ENCODE data around the gene HEY2. TPM values are rescaled to one million over a fixed set of nuclear protein-coding genes. Genes with fewer than 3 reads are reported as not detected.
"Not testable (repeated sequence)": the region's sequence is repeated elsewhere in the genome, so short reads cannot be mapped to it uniquely, and the experiment has no call there.

HEY2 gene
- total RNA-seq = 0.24 TPM
- polyA plus RNA-seq = 2.8 TPM
- long read RNA-seq, donor 1 = 0 reads
- long read RNA-seq, donor 2 = 0 reads
- long read RNA-seq, donor 3 = 0 reads
- long read RNA-seq, donor 4 = 0 reads
- long read RNA-seq, donor 5, partial matches to known transcripts = 0 of 2 reads
- long read RNA-seq, donor 5, other reads (novel, unspliced or antisense) = 0 of 2 reads
- long read RNA-seq, donor 6 = 0 reads
- long read RNA-seq, donor 7, partial matches to known transcripts = 0 of 1 reads
- long read RNA-seq, donor 7, other reads (novel, unspliced or antisense) = 0 of 1 reads
- long read RNA-seq, donor 8 = 0 reads
- long read RNA-seq, donor 9, partial matches to known transcripts = 0 of 1 reads
- long read RNA-seq, donor 9, other reads (novel, unspliced or antisense) = 0 of 1 reads
- long read RNA-seq, donor 10 = 0 reads

- no peaks in the 10 kb centered on the region for H3K36me3 ChIP-seq (ENCODE audit: control insufficient read depth in 2 of 2, insufficient read depth in 2 of 2, low read length in 1 of 2)
- H3K27me3 ChIP-seq (ENCODE audit: control insufficient read depth in 2 of 2, insufficient read depth in 1 of 2, low read length in 1 of 2) = peaks cover 67 to 75% of the 10 kb centered on the region in 2 donors
- DNase-seq (ENCODE audit: low read depth in 6 of 9, low spot score in 9 of 9) = peak in 5 of 9 donors; percentile 60 to 79 (median 68)
- H3K27ac ChIP-seq (ENCODE audit: low read depth in 1 of 2, low read length in 1 of 2) = no peak within 1 kb of the TSS
- WGBS = under 1% methylated on average over 95 of the region's 95 CpGs
- no peaks in the 10 kb centered on the region for H3K9me3 ChIP-seq (ENCODE audit: control insufficient read depth in 2 of 2, insufficient read depth in 1 of 2, low read length in 1 of 2)
- peak within 1 kb of the TSS; percentile 47 to 69 for H3K4me3 ChIP-seq (ENCODE audit: low read length in 2 of 2)
- H3K4me1 ChIP-seq (ENCODE audit: control insufficient read depth in 2 of 2, insufficient read depth in 2 of 2, low read length in 2 of 2) = peaks cover 22 to 25% of the 10 kb centered on the region in 2 donors
Observed at GRCh38 chr6:125749173-125749864, at the start of gene HEY2. Gene HEY2 (plus strand): TSS chr6:125749632. CDS start chr6:125749777, 145 bp downstream.

- no peak for DNase-seq (ENCODE audit: low read depth in 6 of 9, low spot score in 9 of 9)
- H3K4me3 ChIP-seq (ENCODE audit: low read length in 2 of 2) = no peak overlapping the region
- no peaks in the 10 kb centered on the region for H3K27me3 ChIP-seq (ENCODE audit: control insufficient read depth in 2 of 2, insufficient read depth in 1 of 2, low read length in 1 of 2)
- H3K4me1 ChIP-seq (ENCODE audit: control insufficient read depth in 2 of 2, insufficient read depth in 2 of 2, low read length in 2 of 2) = no peaks in the 10 kb centered on the region
- H3K36me3 ChIP-seq (ENCODE audit: control insufficient read depth in 2 of 2, insufficient read depth in 2 of 2, low read length in 1 of 2) = no peaks in the 10 kb centered on the region
- 91% methylated on average over 3 of the region's 3 CpGs for WGBS
- H3K9me3 ChIP-seq (ENCODE audit: control insufficient read depth in 2 of 2, insufficient read depth in 1 of 2, low read length in 1 of 2) = no peaks in the 10 kb centered on the region
- no peak overlapping the region for H3K27ac ChIP-seq (ENCODE audit: low read depth in 1 of 2, low read length in 1 of 2)
Observed at GRCh38 chr6:125700581-125701353, 48.7 kb upstream of the HEY2 start.

- Histone ChIP-seq H3K27me3 (ENCODE audit: control insufficient read depth in 2 of 2, insufficient read depth in 1 of 2, low read length in 1 of 2) (no peaks in the 10 kb centered on the region), H3K4me3 (ENCODE audit: low read length in 2 of 2) (no peak overlapping the region), H3K9me3 (ENCODE audit: control insufficient read depth in 2 of 2, insufficient read depth in 1 of 2, low read length in 1 of 2) (no peaks in the 10 kb centered on the region), H3K4me1 (ENCODE audit: control insufficient read depth in 2 of 2, insufficient read depth in 2 of 2, low read length in 2 of 2) (no peaks in the 10 kb centered on the region), H3K36me3 (ENCODE audit: control insufficient read depth in 2 of 2, insufficient read depth in 2 of 2, low read length in 1 of 2) (no peaks in the 10 kb centered on the region), H3K27ac (ENCODE audit: low read depth in 1 of 2, low read length in 1 of 2) (no peak overlapping the region)
- WGBS = 88% methylated on average over 1 of the region's 1 CpG
- DNase-seq (ENCODE audit: low read depth in 6 of 9, low spot score in 9 of 9) = no peak
Observed at GRCh38 chr6:125701354-125701668, 48.1 kb upstream of the HEY2 start.

- not testable (repeated sequence) for H3K27me3 ChIP-seq (ENCODE audit: control insufficient read depth in 2 of 2, insufficient read depth in 1 of 2, low read length in 1 of 2); H3K9me3 ChIP-seq (ENCODE audit: control insufficient read depth in 2 of 2, insufficient read depth in 1 of 2, low read length in 1 of 2); H3K36me3 ChIP-seq (ENCODE audit: control insufficient read depth in 2 of 2, insufficient read depth in 2 of 2, low read length in 1 of 2); H3K4me1 ChIP-seq (ENCODE audit: control insufficient read depth in 2 of 2, insufficient read depth in 2 of 2, low read length in 2 of 2); H3K4me3 ChIP-seq (ENCODE audit: low read length in 2 of 2); H3K27ac ChIP-seq (ENCODE audit: low read depth in 1 of 2, low read length in 1 of 2); DNase-seq (ENCODE audit: low read depth in 6 of 9, low spot score in 9 of 9)
- WGBS = 92% methylated on average over 5 of the region's 5 CpGs
Observed at GRCh38 chr6:125703882-125704281, 45.5 kb upstream of the HEY2 start.

- no peaks in the 10 kb centered on the region for H3K27me3 ChIP-seq (ENCODE audit: control insufficient read depth in 2 of 2, insufficient read depth in 1 of 2, low read length in 1 of 2)
- H3K4me1 ChIP-seq (ENCODE audit: control insufficient read depth in 2 of 2, insufficient read depth in 2 of 2, low read length in 2 of 2) = no peaks in the 10 kb centered on the region
- no peaks in the 10 kb centered on the region for H3K36me3 ChIP-seq (ENCODE audit: control insufficient read depth in 2 of 2, insufficient read depth in 2 of 2, low read length in 1 of 2)
- no peak for DNase-seq (ENCODE audit: low read depth in 6 of 9, low spot score in 9 of 9)
- 83% methylated on average over 4 of the region's 4 CpGs for WGBS
- H3K4me3 ChIP-seq (ENCODE audit: low read length in 2 of 2) = no peak overlapping the region
- H3K9me3 ChIP-seq (ENCODE audit: control insufficient read depth in 2 of 2, insufficient read depth in 1 of 2, low read length in 1 of 2) = peaks cover 0 to 5% of the 10 kb centered on the region in 2 donors
- no peak overlapping the region for H3K27ac ChIP-seq (ENCODE audit: low read depth in 1 of 2, low read length in 1 of 2)
Observed at GRCh38 chr6:125707615-125708243, 41.7 kb upstream of the HEY2 start.

GRCh38 chr6:125711013-125711675 is 38.3 kb upstream of the HEY2 start:
- H3K27ac ChIP-seq (ENCODE audit: low read depth in 1 of 2, low read length in 1 of 2) = no peak overlapping the region
- WGBS = 95% methylated on average over 4 of the region's 4 CpGs
- H3K9me3 ChIP-seq (ENCODE audit: control insufficient read depth in 2 of 2, insufficient read depth in 1 of 2, low read length in 1 of 2) = peaks cover 0 to 5% of the 10 kb centered on the region in 2 donors
- H3K4me3 ChIP-seq (ENCODE audit: low read length in 2 of 2) = no peak overlapping the region
- H3K27me3 ChIP-seq (ENCODE audit: control insufficient read depth in 2 of 2, insufficient read depth in 1 of 2, low read length in 1 of 2) = no peaks in the 10 kb centered on the region
- DNase-seq (ENCODE audit: low read depth in 6 of 9, low spot score in 9 of 9) = no peak
- peaks cover 0 to 2% of the 10 kb centered on the region in 2 donors for H3K4me1 ChIP-seq (ENCODE audit: control insufficient read depth in 2 of 2, insufficient read depth in 2 of 2, low read length in 2 of 2)
- H3K36me3 ChIP-seq (ENCODE audit: control insufficient read depth in 2 of 2, insufficient read depth in 2 of 2, low read length in 1 of 2) = no peaks in the 10 kb centered on the region

GRCh38 chr6:125714441-125715090 is 34.9 kb upstream of the HEY2 start:
- no peak overlapping the region for H3K4me3 ChIP-seq (ENCODE audit: low read length in 2 of 2)
- H3K27me3 ChIP-seq (ENCODE audit: control insufficient read depth in 2 of 2, insufficient read depth in 1 of 2, low read length in 1 of 2) = no peaks in the 10 kb centered on the region
- H3K36me3 ChIP-seq (ENCODE audit: control insufficient read depth in 2 of 2, insufficient read depth in 2 of 2, low read length in 1 of 2) = no peaks in the 10 kb centered on the region
- H3K4me1 ChIP-seq (ENCODE audit: control insufficient read depth in 2 of 2, insufficient read depth in 2 of 2, low read length in 2 of 2) = peaks cover 0 to 2% of the 10 kb centered on the region in 2 donors
- DNase-seq (ENCODE audit: low read depth in 6 of 9, low spot score in 9 of 9) = no peak
- peaks cover 0 to 5% of the 10 kb centered on the region in 2 donors for H3K9me3 ChIP-seq (ENCODE audit: control insufficient read depth in 2 of 2, insufficient read depth in 1 of 2, low read length in 1 of 2)
- no peak overlapping the region for H3K27ac ChIP-seq (ENCODE audit: low read depth in 1 of 2, low read length in 1 of 2)
- 82% methylated on average over 2 of the region's 2 CpGs for WGBS

- H3K4me3 ChIP-seq (ENCODE audit: low read length in 2 of 2) = no peak overlapping the region
- WGBS = 52% methylated on average over 2 of the region's 2 CpGs
- DNase-seq (ENCODE audit: low read depth in 6 of 9, low spot score in 9 of 9) = no peak
Observed at GRCh38 chr6:125717120-125717731, 32.2 kb upstream of the HEY2 start.

More at GRCh38 chr6:125717120-125717731, 32.2 kb upstream of the HEY2 start:
- Histone ChIP-seq H3K27ac (ENCODE audit: low read depth in 1 of 2, low read length in 1 of 2) (no peak overlapping the region), H3K27me3 (ENCODE audit: control insufficient read depth in 2 of 2, insufficient read depth in 1 of 2, low read length in 1 of 2) (no peaks in the 10 kb centered on the region), H3K9me3 (ENCODE audit: control insufficient read depth in 2 of 2, insufficient read depth in 1 of 2, low read length in 1 of 2) (no peaks in the 10 kb centered on the region), H3K36me3 (ENCODE audit: control insufficient read depth in 2 of 2, insufficient read depth in 2 of 2, low read length in 1 of 2) (no peaks in the 10 kb centered on the region), H3K4me1 (ENCODE audit: control insufficient read depth in 2 of 2, insufficient read depth in 2 of 2, low read length in 2 of 2) (peaks cover 0 to 2% of the 10 kb centered on the region in 2 donors)

Data from thymus (tissue), 14 donors.